HG02973 (cell line): Measurements from ENCODE around the gene KCNC4.

Experiments used
- ATAC-seq: cut with Tn5 transposase; IDR thresholded peaks from one replicate; pipeline ENCODE4 v1.9.1; 2021; ENCODE audit warnings: moderate library complexity; ENCODE audit not compliant: unreplicated experiment

KCNC4 gene

GRCh38 chr1:110211496-110212168 is 1.5 kb downstream of the KCNC4 start:
- ATAC-seq: no peak

- no peak for ATAC-seq
Observed at GRCh38 chr1:110212169-110213142, 2.3 kb downstream of the KCNC4 start.

GRCh38 chr1:110213143-110213540 is 3.0 kb downstream of the KCNC4 start:
- ATAC-seq: no peak

- ATAC-seq: no peak
Observed at GRCh38 chr1:110214454-110215404, 4.6 kb downstream of the KCNC4 start.

GRCh38 chr1:110215621-110216515 is 5.8 kb downstream of the KCNC4 start:
- no peak for ATAC-seq

GRCh38 chr1:110216844-110217444 is 6.8 kb downstream of the KCNC4 start:
- ATAC-seq: no peak

- no peak for ATAC-seq
Observed at GRCh38 chr1:110218137-110218536, 8.0 kb downstream of the KCNC4 start.

GRCh38 chr1:110218739-110219138 is 8.6 kb downstream of the KCNC4 start:
- ATAC-seq: no peak

GRCh38 chr1:110220324-110220723 is 10.2 kb downstream of the KCNC4 start:
- no peak for ATAC-seq

GRCh38 chr1:110221119-110221518 is 11.0 kb downstream of the KCNC4 start:
- no peak for ATAC-seq

- ATAC-seq: no peak
Observed at GRCh38 chr1:110223127-110223526, 13.0 kb downstream of the KCNC4 start.

- no peak for ATAC-seq
Observed at GRCh38 chr1:110223581-110223980, 13.5 kb downstream of the KCNC4 start.

GRCh38 chr1:110224240-110224995 is 14.3 kb downstream of the KCNC4 start:
- ATAC-seq: no peak

- no peak for ATAC-seq
Observed at GRCh38 chr1:110225212-110225611, 15.1 kb downstream of the KCNC4 start.

- no peak for ATAC-seq
Observed at GRCh38 chr1:110225756-110226404, 15.8 kb downstream of the KCNC4 start.

GRCh38 chr1:110227774-110228173 is 17.7 kb downstream of the KCNC4 start:
- ATAC-seq: no peak

- ATAC-seq: no peak
Observed at GRCh38 chr1:110228381-110228780, 18.3 kb downstream of the KCNC4 start.

- no peak for ATAC-seq
Observed at GRCh38 chr1:110228869-110229268, 18.8 kb downstream of the KCNC4 start.
